ENCODE measurements around the gene KCTD12.
"Not testable (repeated sequence)": the region's sequence is repeated elsewhere in the genome, so short reads cannot be mapped to it uniquely, and the experiment has no call there.

KCTD12 gene

DNA sequence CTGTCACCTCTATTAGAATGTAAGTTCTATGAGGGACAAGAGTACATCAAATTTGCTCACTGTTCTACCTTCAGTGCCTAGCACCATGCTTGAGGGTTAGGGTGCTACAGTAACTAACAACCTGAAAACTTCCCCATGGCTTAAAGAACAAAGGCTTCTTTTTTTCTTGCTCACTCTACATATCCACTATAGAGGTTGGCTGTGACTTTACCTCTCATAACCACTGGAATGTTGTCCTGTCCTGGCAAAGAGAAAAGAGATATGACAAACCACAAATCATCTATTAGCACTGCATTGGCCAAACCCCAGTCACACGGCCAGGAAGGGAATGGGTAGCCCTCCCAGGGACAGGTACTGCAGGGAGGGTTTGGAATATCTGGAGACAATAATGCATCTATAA lies 38.9 kb upstream of the KCTD12 start:
- H3K27me3 ChIP-seq (ENCODE audit: insufficient read depth, poor library complexity, severe bottlenecking), result no peaks in the 10 kb centered on the region
- no peak for TF ChIP-seq SPI1 (IDR thresholded peaks at IDR 0.05; ENCODE audit: borderline replicate concordance, low read depth)
- TF ChIP-seq, protein P1, sequence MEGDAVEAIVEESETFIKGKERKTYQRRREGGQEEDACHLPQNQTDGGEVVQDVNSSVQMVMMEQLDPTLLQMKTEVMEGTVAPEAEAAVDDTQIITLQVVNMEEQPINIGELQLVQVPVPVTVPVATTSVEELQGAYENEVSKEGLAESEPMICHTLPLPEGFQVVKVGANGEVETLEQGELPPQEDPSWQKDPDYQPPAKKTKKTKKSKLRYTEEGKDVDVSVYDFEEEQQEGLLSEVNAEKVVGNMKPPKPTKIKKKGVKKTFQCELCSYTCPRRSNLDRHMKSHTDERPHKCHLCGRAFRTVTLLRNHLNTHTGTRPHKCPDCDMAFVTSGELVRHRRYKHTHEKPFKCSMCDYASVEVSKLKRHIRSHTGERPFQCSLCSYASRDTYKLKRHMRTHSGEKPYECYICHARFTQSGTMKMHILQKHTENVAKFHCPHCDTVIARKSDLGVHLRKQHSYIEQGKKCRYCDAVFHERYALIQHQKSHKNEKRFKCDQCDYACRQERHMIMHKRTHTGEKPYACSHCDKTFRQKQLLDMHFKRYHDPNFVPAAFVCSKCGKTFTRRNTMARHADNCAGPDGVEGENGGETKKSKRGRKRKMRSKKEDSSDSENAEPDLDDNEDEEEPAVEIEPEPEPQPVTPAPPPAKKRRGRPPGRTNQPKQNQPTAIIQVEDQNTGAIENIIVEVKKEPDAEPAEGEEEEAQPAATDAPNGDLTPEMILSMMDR (IDR thresholded peaks at IDR 0.05; ENCODE audit: insufficient read depth, low read length), result no peak
- TF ChIP-seq GABPA (IDR thresholded peaks at IDR 0.05; ENCODE audit: low read depth), result no peak
- TF ChIP-seq, protein P2, sequence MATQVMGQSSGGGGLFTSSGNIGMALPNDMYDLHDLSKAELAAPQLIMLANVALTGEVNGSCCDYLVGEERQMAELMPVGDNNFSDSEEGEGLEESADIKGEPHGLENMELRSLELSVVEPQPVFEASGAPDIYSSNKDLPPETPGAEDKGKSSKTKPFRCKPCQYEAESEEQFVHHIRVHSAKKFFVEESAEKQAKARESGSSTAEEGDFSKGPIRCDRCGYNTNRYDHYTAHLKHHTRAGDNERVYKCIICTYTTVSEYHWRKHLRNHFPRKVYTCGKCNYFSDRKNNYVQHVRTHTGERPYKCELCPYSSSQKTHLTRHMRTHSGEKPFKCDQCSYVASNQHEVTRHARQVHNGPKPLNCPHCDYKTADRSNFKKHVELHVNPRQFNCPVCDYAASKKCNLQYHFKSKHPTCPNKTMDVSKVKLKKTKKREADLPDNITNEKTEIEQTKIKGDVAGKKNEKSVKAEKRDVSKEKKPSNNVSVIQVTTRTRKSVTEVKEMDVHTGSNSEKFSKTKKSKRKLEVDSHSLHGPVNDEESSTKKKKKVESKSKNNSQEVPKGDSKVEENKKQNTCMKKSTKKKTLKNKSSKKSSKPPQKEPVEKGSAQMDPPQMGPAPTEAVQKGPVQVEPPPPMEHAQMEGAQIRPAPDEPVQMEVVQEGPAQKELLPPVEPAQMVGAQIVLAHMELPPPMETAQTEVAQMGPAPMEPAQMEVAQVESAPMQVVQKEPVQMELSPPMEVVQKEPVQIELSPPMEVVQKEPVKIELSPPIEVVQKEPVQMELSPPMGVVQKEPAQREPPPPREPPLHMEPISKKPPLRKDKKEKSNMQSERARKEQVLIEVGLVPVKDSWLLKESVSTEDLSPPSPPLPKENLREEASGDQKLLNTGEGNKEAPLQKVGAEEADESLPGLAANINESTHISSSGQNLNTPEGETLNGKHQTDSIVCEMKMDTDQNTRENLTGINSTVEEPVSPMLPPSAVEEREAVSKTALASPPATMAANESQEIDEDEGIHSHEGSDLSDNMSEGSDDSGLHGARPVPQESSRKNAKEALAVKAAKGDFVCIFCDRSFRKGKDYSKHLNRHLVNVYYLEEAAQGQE (IDR thresholded peaks at IDR 0.05; ENCODE audit: insufficient replicate concordance, low read depth), result no peak
- no peak for TF ChIP-seq POLR2AphosphoS5 (IDR thresholded peaks at IDR 0.05; ENCODE audit: low read depth)
- DNase-seq (ENCODE audit: low read depth in 1 of 2, low spot score in 1 of 2), result no peak
- no peak overlapping the region for H3K4me3 ChIP-seq (replicated peaks; ENCODE audit: insufficient read depth, low read length)
- H3K27ac ChIP-seq (replicated peaks), result no peak overlapping the region

DNA sequence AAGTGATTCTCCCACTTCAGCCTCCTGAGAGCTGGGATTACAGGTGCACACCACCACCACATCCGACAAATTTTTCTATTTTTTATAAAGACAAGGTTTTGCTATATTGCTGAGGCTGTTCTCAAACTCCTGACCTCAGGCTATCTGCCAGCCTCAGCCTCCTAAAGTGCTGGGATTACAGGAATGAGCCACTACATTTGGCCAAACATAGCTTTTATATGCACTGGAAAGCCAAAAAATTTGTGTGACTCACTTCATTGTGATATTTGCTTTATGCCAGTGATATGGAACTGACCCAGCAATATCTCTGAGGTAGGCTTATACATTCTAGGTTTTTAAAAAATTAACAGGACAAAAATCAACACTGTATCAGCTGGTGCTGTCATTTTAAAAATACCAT lies 35.3 kb upstream of the KCTD12 start:
- Histone ChIP-seq H3K27me3 (ENCODE audit: insufficient read depth, poor library complexity, severe bottlenecking) (no peaks in the 10 kb centered on the region), H3K27ac (replicated peaks) (no peak overlapping the region), H3K4me3 (replicated peaks; ENCODE audit: insufficient read depth, low read length) (no peak overlapping the region)
- no peak for DNase-seq (ENCODE audit: low read depth in 1 of 2, low spot score in 1 of 2)
- TF ChIP-seq, protein P1 (IDR thresholded peaks at IDR 0.05; ENCODE audit: insufficient read depth, low read length), result no peak
- TF ChIP-seq GABPA (IDR thresholded peaks at IDR 0.05; ENCODE audit: low read depth) (no peak), SPI1 (IDR thresholded peaks at IDR 0.05; ENCODE audit: borderline replicate concordance, low read depth) (no peak), POLR2AphosphoS5 (IDR thresholded peaks at IDR 0.05; ENCODE audit: low read depth) (no peak)
- TF ChIP-seq, protein P2 (IDR thresholded peaks at IDR 0.05; ENCODE audit: insufficient replicate concordance, low read depth), result no peak

DNA sequence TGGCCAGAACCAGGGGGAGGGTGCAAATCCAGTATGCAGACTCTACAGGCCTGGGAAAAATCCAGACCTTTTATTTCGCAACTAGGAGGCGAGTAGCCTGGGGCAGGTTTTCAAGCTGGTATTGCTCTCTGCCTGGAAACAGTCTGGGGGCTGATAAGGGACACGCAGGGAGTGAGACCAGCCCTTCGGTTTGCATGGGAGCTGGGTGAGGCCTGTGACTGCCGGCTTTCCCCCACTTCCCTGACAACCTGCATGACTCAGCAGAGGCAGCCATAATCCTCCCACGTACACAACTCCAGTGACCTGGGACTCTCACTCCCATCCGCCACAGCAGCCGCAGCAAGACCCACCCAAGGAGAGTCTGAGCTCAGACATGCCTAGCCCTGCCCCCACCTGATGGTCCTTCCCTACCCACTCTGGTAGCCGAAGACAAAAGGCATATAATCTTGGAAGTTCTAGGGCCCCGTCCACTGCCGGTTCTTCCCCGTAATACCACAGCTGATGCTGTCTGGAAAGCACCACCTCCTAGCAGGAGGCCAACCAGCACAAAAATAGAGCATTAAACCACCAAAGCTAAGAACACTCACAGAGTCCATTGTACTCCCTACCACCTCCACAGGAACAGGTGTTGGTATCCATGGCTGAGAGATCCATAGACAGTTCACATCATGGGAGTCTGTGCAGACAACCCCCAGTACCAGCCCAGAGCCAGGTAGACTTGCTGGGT lies 31.7 kb upstream of the KCTD12 start:
- H3K27ac ChIP-seq (replicated peaks); H3K4me3 ChIP-seq (replicated peaks; ENCODE audit: insufficient read depth, low read length); DNase-seq (ENCODE audit: low read depth in 1 of 2, low spot score in 1 of 2); H3K27me3 ChIP-seq (ENCODE audit: insufficient read depth, poor library complexity, severe bottlenecking): not testable (repeated sequence)

DNA sequence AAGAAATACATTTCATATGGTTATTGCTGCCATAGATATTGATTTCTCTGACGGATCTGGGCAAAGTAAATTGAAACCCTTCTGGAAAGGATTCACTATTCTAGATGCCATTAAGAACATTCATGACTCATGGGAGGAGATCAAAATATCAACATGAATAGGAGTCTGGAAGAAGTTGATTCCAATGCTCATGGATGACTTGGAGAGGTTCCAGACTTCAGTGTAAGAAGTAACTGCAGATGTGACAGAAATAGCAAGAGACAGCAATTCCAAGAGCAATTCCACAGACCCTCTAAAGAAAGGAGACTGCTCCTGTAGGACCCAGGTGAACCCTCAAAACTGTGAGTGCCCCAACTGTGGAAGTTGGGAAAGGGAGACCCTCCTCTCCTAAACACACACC lies 30.9 kb upstream of the KCTD12 start:
- no peak for DNase-seq (ENCODE audit: low read depth in 1 of 2, low spot score in 1 of 2)
- H3K27me3 ChIP-seq (ENCODE audit: insufficient read depth, poor library complexity, severe bottlenecking), result no peaks in the 10 kb centered on the region
- H3K27ac ChIP-seq (replicated peaks), result no peak overlapping the region
- TF ChIP-seq, protein P1 (IDR thresholded peaks at IDR 0.05; ENCODE audit: insufficient read depth, low read length), result no peak
- TF ChIP-seq POLR2AphosphoS5 (IDR thresholded peaks at IDR 0.05; ENCODE audit: low read depth), result no peak
- TF ChIP-seq, protein P2 (IDR thresholded peaks at IDR 0.05; ENCODE audit: insufficient replicate concordance, low read depth), result no peak
- no peak for TF ChIP-seq SPI1 (IDR thresholded peaks at IDR 0.05; ENCODE audit: borderline replicate concordance, low read depth)
- TF ChIP-seq GABPA (IDR thresholded peaks at IDR 0.05; ENCODE audit: low read depth), result no peak
- H3K4me3 ChIP-seq (replicated peaks; ENCODE audit: insufficient read depth, low read length), result no peak overlapping the region

All from HL-60 (cell line).